ENCODE data around the gene GP1BB. TPM values are rescaled to one million over a fixed set of nuclear protein-coding genes. Genes with fewer than 3 reads are reported as not detected.

GP1BB gene
- polyA plus RNA-seq, 1 of the 3 experiments (the other 2 are of a cell fraction), result 1.5 TPM

DNA sequence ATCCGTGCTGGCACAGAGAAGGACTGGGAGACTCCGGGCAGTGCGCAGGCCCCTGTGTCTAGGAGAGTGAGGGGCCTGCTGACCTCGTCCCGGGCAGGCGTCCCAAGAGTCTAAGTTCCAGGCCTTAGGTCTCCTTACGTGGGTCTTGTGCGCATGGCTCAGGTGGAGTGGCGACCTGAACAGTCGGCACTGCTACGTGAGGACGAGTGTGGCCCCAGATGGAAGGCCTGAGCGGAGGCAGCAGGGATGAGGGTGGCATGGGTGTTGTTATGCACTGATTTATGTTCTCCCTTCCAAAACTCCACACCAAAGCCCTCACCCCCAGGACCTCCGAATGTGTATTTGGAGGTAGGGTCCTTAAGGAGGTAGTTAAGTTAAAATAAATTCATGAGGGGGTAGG is 29.8 kb upstream of the GP1BB start:
- TF ChIP-seq EP300 (IDR thresholded peaks at IDR 0.05; ENCODE audit: borderline replicate concordance in 1 of 2, low read depth in 1 of 2, low read length in 1 of 2) (no peak), GABPA (IDR thresholded peaks at IDR 0.05; ENCODE audit: low read depth) (no peak), FOXJ3 (CRISPR knock-in tag; IDR thresholded peaks at IDR 0.05) (no peak)
- TF ChIP-seq, protein P1, sequence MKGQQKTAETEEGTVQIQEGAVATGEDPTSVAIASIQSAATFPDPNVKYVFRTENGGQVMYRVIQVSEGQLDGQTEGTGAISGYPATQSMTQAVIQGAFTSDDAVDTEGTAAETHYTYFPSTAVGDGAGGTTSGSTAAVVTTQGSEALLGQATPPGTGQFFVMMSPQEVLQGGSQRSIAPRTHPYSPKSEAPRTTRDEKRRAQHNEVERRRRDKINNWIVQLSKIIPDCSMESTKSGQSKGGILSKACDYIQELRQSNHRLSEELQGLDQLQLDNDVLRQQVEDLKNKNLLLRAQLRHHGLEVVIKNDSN (IDR thresholded peaks at IDR 0.05; ENCODE audit: borderline replicate concordance, low read depth), result no peak
- TF ChIP-seq, protein P2, sequence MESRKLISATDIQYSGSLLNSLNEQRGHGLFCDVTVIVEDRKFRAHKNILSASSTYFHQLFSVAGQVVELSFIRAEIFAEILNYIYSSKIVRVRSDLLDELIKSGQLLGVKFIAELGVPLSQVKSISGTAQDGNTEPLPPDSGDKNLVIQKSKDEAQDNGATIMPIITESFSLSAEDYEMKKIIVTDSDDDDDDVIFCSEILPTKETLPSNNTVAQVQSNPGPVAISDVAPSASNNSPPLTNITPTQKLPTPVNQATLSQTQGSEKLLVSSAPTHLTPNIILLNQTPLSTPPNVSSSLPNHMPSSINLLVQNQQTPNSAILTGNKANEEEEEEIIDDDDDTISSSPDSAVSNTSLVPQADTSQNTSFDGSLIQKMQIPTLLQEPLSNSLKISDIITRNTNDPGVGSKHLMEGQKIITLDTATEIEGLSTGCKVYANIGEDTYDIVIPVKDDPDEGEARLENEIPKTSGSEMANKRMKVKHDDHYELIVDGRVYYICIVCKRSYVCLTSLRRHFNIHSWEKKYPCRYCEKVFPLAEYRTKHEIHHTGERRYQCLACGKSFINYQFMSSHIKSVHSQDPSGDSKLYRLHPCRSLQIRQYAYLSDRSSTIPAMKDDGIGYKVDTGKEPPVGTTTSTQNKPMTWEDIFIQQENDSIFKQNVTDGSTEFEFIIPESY (IDR thresholded peaks at IDR 0.05; ENCODE audit: borderline replicate concordance, low read depth), result no peak
- TF ChIP-seq, protein P3, sequence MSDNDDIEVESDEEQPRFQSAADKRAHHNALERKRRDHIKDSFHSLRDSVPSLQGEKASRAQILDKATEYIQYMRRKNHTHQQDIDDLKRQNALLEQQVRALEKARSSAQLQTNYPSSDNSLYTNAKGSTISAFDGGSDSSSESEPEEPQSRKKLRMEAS (IDR thresholded peaks at IDR 0.05; ENCODE audit: low read depth), result no peak
- Histone ChIP-seq H3K4me1 (ENCODE audit: control insufficient read depth in 1 of 2, insufficient read depth in 2 of 2, low read depth in 1 of 2, low read length in 1 of 2) (peaks cover 0 to 6% of the 10 kb centered on the region in 2 experiments; a peak in 1 of 4 replicates), H3K27me3 (ENCODE audit: insufficient read depth) (no peaks in the 10 kb centered on the region), H3K36me3 (replicated peaks in 1 of 2; ENCODE audit: control insufficient read depth in 1 of 2, insufficient read depth in 2 of 2, low read length in 1 of 2) (no peaks in the 10 kb centered on the region), H3K4me3 (ENCODE audit: low read depth in 2 of 2, low read length in 1 of 2) (no peak overlapping the region), H3K27ac (ENCODE audit: low read depth in 2 of 2, low read length in 1 of 2) (no peak overlapping the region), H3K9me2 (no peaks in the 10 kb centered on the region), H3K9ac (no peak overlapping the region), H4K20me1 (ENCODE audit: insufficient read depth) (no peaks in the 10 kb centered on the region), H3F3A (replicated peaks; ENCODE audit: insufficient read depth) (no peaks in the 10 kb centered on the region), H3K79me2 (ENCODE audit: insufficient read depth) (no peaks in the 10 kb centered on the region), H3K9me3 (no peaks in the 10 kb centered on the region), H2AFZ (ENCODE audit: low read depth) (no peak overlapping the region), H3K4me2 (no peak overlapping the region)
- 85% methylated on average over 14 of the region's 14 CpGs for WGBS (ENCODE audit: low lambda C conversion rate)
- no peak for DNase-seq
- ChIA-PET CTCF (no interaction called here), POLR2A (no interaction called here)

DNA sequence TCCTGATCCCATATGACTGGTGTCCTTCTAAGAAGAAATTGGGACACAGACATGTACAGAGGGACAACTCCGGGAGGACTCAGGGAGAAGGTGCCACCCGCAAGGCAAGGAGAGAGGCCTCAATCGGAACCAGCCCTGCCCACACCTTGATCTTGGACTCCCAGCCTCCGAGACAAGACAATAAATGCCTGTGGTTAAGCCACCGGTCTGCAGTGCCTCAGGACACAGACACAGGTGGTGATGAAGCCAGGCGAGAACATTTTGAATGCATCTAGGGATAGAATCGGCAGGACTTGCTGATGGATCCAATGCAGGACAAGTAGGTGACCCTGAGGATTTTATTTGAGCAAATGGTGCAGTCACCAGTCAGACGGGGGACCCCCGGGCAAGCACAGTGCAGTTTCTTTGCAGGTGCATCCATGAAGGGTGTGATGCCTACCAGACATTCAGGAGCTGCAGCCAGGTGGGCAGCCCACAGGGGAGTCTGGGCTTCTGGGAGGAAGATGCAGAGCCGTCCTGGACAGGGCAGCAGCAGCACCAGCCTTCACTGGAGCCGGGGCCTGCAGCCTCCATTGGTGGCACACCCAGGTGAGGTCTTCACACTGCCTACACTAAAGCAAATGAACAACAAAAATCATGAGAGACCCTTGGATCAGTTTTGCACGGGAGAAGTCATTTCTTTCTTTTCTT is 29.2 kb upstream of the GP1BB start:
- no peaks in the 10 kb centered on the region for H3K79me2 ChIP-seq (ENCODE audit: insufficient read depth)
- ChIA-PET POLR2A (no interaction called here), CTCF (interaction anchor here (0.7 to 1.2 kb wide), 2 partner anchors 16 to 23 kb away, joined by 3 to 4 read pairs; no protein-coding TSS in a partner anchor)
- no peaks in the 10 kb centered on the region for H3K36me3 ChIP-seq (replicated peaks in 1 of 2; ENCODE audit: control insufficient read depth in 1 of 2, insufficient read depth in 2 of 2, low read length in 1 of 2)
- no peak overlapping the region for H3K27ac ChIP-seq (ENCODE audit: low read depth in 2 of 2, low read length in 1 of 2)
- no peak for DNase-seq
- no peaks in the 10 kb centered on the region for H3F3A ChIP-seq (replicated peaks; ENCODE audit: insufficient read depth)
- H3K4me3 ChIP-seq (ENCODE audit: low read depth in 2 of 2, low read length in 1 of 2), result no peak overlapping the region
- H4K20me1 ChIP-seq (ENCODE audit: insufficient read depth), result no peaks in the 10 kb centered on the region
- no peak overlapping the region for H3K9ac ChIP-seq
- WGBS (ENCODE audit: low lambda C conversion rate), result 72% methylated on average over 10 of the region's 12 CpGs
- H3K4me2 ChIP-seq, result no peak overlapping the region
- H2AFZ ChIP-seq (ENCODE audit: low read depth), result no peak overlapping the region
- no peaks in the 10 kb centered on the region for H3K9me2 ChIP-seq
- H3K9me3 ChIP-seq, result no peaks in the 10 kb centered on the region
- peaks cover 0 to 6% of the 10 kb centered on the region in 2 experiments; a peak in 1 of 4 replicates for H3K4me1 ChIP-seq (ENCODE audit: control insufficient read depth in 1 of 2, insufficient read depth in 2 of 2, low read depth in 1 of 2, low read length in 1 of 2)
- H3K27me3 ChIP-seq (ENCODE audit: insufficient read depth), result no peaks in the 10 kb centered on the region
- TF ChIP-seq JUND (IDR thresholded peaks at IDR 0.05), result no peak
- TF ChIP-seq RXRA (IDR thresholded peaks at IDR 0.05; ENCODE audit: borderline replicate concordance, low read depth), result no peak
- TF ChIP-seq, protein P4, sequence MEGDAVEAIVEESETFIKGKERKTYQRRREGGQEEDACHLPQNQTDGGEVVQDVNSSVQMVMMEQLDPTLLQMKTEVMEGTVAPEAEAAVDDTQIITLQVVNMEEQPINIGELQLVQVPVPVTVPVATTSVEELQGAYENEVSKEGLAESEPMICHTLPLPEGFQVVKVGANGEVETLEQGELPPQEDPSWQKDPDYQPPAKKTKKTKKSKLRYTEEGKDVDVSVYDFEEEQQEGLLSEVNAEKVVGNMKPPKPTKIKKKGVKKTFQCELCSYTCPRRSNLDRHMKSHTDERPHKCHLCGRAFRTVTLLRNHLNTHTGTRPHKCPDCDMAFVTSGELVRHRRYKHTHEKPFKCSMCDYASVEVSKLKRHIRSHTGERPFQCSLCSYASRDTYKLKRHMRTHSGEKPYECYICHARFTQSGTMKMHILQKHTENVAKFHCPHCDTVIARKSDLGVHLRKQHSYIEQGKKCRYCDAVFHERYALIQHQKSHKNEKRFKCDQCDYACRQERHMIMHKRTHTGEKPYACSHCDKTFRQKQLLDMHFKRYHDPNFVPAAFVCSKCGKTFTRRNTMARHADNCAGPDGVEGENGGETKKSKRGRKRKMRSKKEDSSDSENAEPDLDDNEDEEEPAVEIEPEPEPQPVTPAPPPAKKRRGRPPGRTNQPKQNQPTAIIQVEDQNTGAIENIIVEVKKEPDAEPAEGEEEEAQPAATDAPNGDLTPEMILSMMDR (IDR thresholded peaks at IDR 0.05), result no peak
- TF ChIP-seq, protein P5, sequence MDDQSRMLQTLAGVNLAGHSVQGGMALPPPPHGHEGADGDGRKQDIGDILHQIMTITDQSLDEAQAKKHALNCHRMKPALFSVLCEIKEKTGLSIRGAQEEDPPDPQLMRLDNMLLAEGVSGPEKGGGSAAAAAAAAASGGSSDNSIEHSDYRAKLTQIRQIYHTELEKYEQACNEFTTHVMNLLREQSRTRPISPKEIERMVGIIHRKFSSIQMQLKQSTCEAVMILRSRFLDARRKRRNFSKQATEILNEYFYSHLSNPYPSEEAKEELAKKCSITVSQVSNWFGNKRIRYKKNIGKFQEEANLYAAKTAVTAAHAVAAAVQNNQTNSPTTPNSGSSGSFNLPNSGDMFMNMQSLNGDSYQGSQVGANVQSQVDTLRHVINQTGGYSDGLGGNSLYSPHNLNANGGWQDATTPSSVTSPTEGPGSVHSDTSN (IDR thresholded peaks at IDR 0.05), result no peak
- TF ChIP-seq, protein P6, sequence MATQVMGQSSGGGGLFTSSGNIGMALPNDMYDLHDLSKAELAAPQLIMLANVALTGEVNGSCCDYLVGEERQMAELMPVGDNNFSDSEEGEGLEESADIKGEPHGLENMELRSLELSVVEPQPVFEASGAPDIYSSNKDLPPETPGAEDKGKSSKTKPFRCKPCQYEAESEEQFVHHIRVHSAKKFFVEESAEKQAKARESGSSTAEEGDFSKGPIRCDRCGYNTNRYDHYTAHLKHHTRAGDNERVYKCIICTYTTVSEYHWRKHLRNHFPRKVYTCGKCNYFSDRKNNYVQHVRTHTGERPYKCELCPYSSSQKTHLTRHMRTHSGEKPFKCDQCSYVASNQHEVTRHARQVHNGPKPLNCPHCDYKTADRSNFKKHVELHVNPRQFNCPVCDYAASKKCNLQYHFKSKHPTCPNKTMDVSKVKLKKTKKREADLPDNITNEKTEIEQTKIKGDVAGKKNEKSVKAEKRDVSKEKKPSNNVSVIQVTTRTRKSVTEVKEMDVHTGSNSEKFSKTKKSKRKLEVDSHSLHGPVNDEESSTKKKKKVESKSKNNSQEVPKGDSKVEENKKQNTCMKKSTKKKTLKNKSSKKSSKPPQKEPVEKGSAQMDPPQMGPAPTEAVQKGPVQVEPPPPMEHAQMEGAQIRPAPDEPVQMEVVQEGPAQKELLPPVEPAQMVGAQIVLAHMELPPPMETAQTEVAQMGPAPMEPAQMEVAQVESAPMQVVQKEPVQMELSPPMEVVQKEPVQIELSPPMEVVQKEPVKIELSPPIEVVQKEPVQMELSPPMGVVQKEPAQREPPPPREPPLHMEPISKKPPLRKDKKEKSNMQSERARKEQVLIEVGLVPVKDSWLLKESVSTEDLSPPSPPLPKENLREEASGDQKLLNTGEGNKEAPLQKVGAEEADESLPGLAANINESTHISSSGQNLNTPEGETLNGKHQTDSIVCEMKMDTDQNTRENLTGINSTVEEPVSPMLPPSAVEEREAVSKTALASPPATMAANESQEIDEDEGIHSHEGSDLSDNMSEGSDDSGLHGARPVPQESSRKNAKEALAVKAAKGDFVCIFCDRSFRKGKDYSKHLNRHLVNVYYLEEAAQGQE (IDR thresholded peaks at IDR 0.05; ENCODE audit: low read depth, low read length), result no peak
- no peak for TF ChIP-seq TCF12 (IDR thresholded peaks at IDR 0.05)
- TF ChIP-seq NFIC (IDR thresholded peaks at IDR 0.05; ENCODE audit: borderline replicate concordance), result no peak
- TF ChIP-seq, protein P1 (IDR thresholded peaks at IDR 0.05; ENCODE audit: borderline replicate concordance, low read depth), result no peak
- TF ChIP-seq, protein P7, sequence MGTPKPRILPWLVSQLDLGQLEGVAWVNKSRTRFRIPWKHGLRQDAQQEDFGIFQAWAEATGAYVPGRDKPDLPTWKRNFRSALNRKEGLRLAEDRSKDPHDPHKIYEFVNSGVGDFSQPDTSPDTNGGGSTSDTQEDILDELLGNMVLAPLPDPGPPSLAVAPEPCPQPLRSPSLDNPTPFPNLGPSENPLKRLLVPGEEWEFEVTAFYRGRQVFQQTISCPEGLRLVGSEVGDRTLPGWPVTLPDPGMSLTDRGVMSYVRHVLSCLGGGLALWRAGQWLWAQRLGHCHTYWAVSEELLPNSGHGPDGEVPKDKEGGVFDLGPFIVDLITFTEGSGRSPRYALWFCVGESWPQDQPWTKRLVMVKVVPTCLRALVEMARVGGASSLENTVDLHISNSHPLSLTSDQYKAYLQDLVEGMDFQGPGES (IDR thresholded peaks at IDR 0.05; ENCODE audit: low read depth, low read length), result no peak

Data from SK-N-SH (cell line).